Measurements from ENCODE around the gene KIAA0319L. TPM values are rescaled to one million over a fixed set of nuclear protein-coding genes. Genes with fewer than 3 reads are reported as not detected.

KIAA0319L gene
- total RNA-seq, 2 donors from 2014 or later = 53.2 to 66.0 TPM

DNA sequence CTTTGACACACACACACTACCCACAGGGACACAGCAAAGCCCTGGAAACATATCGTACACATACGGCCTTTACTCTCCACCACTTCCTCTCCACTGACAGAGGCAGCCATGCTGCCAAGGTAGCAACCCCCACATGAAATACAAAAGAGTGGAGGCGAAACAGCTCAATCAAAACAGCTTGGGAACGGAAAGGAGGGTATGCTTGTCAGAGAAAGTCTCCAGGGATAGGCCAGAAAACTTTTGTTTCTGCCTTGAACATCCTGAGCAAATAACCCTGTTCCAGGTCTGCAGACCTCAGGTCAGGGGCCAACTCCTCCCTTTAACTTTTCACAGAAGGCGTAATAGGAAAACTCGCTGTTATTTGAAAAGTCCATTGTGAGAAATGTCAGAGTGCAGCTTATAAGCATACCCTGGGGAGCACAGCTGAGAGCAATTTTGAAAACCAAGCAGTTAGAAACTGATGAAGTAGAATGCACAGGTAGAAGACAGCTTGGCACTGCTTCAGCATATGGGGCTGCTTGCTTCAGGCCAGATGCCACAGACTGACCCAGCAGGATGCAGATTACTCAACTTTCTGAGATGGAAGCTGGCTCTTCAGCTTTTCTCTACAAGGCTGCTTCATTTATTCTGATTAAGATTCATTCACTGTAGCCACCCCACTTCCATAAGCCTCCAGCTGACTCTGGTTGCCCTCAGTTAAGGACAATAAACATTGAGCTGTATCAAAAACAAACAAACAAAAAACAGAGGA lies 18.0 kb downstream of the KIAA0319L start:
- Histone ChIP-seq H3K9ac (ENCODE audit: low read depth in 2 of 2, low read length in 2 of 2) (no peak overlapping the region), H3K27me3 (no peaks in the 10 kb centered on the region), H3K9me3 (no peaks in the 10 kb centered on the region), H3K4me1 (no peaks in the 10 kb centered on the region), H3K27ac (peak overlapping the region; percentile 23), H3K36me3 (no peaks in the 10 kb centered on the region), H3K4me3 (no peak overlapping the region)
- no peak for DNase-seq
- intact Hi-C loops (cut with DNase I) = no loop called here
- TF ChIP-seq, protein P1, sequence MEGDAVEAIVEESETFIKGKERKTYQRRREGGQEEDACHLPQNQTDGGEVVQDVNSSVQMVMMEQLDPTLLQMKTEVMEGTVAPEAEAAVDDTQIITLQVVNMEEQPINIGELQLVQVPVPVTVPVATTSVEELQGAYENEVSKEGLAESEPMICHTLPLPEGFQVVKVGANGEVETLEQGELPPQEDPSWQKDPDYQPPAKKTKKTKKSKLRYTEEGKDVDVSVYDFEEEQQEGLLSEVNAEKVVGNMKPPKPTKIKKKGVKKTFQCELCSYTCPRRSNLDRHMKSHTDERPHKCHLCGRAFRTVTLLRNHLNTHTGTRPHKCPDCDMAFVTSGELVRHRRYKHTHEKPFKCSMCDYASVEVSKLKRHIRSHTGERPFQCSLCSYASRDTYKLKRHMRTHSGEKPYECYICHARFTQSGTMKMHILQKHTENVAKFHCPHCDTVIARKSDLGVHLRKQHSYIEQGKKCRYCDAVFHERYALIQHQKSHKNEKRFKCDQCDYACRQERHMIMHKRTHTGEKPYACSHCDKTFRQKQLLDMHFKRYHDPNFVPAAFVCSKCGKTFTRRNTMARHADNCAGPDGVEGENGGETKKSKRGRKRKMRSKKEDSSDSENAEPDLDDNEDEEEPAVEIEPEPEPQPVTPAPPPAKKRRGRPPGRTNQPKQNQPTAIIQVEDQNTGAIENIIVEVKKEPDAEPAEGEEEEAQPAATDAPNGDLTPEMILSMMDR (IDR thresholded peaks at IDR 0.05) = no peak

DNA sequence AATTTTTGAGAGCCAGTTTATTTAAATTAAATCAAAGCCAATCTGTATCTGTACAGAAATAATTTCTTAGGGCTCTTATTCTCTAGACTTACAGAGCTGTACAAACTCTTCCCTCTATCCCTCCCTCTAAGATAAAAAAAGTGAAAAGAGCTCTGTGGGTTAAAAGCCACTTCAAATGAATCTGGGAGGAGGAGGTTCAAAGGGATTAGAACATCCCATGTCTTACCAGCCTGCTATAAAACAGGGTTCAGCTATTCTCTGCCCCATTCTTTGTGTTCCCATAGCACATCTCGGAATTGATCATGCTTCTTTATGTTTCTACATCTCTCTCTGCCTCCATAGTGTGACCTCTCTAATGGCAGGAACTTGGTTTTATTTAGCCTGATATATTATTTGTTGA lies 19.4 kb downstream of the KIAA0319L start:
- Histone ChIP-seq H3K36me3 (no peaks in the 10 kb centered on the region), H3K4me1 (no peaks in the 10 kb centered on the region), H3K4me3 (no peak overlapping the region), H3K27me3 (no peaks in the 10 kb centered on the region), H3K27ac (no peak overlapping the region), H3K9ac (ENCODE audit: low read depth in 2 of 2, low read length in 2 of 2) (no peak overlapping the region), H3K9me3 (no peaks in the 10 kb centered on the region)
- intact Hi-C loops (cut with DNase I) = no loop called here
- DNase-seq = no peak
- TF ChIP-seq, protein P1 (IDR thresholded peaks at IDR 0.05) = no peak

DNA sequence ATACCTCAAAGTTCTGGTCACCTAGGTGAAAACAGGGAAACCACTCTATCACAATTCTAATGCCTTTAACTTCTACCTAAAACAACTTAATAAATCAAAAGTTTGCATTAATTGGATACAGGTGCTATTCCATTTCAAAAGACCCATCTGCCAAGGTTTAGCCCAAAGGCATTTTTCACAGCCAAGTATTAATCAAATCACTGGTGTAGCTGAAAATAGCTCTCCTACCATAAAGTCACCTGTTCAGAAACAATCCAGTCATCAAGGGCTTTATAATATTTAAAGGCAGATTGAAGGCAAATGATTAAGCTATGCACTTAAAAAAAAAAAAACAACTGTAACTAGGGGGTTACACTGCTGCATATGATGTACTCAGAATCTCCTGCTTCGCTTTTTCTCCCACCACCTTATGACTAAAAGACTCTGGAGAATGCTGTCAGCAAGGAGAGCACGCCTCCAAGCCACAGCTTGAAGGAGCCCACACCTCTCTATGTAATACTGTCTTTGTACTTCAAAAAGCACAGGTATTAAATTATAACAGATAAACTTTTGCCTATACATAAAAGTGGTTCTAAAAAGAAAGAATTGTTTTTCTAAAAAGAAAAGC lies 20.5 kb downstream of the KIAA0319L start:
- Histone ChIP-seq H3K4me3 (no peak overlapping the region), H3K4me1 (no peaks in the 10 kb centered on the region), H3K27me3 (no peaks in the 10 kb centered on the region), H3K27ac (no peak overlapping the region), H3K36me3 (no peaks in the 10 kb centered on the region), H3K9me3 (no peaks in the 10 kb centered on the region), H3K9ac (ENCODE audit: low read depth in 2 of 2, low read length in 2 of 2) (no peak overlapping the region)
- TF ChIP-seq, protein P1 (IDR thresholded peaks at IDR 0.05) = no peak
- no peak for DNase-seq
- intact Hi-C loops (cut with DNase I) = no loop called here

DNA sequence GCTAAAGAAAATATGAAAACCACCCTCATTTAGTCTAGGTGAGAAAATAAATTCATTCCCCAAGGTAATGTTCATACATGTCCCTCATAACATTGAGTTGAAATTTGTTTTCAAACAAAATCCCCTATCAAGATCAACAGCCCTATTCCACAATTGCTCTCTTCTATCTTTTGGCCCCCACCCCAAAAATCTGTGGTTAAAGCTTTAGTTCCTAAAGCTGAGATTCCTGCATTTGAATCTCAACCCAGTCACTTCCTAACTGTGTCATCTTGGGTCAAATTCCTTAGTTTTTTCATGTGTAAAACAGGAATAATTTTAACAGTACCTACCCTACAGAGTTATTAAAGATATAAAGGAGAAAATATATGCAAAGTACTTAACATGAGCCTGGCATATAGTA lies 22.0 kb downstream of the KIAA0319L start:
- TF ChIP-seq, protein P1 (IDR thresholded peaks at IDR 0.05) = no peak
- Histone ChIP-seq H3K9me3 (no peaks in the 10 kb centered on the region), H3K27ac (no peak overlapping the region), H3K4me3 (no peak overlapping the region), H3K27me3 (no peaks in the 10 kb centered on the region), H3K9ac (ENCODE audit: low read depth in 2 of 2, low read length in 2 of 2) (no peak overlapping the region), H3K4me1 (no peaks in the 10 kb centered on the region), H3K36me3 (no peaks in the 10 kb centered on the region)
- intact Hi-C loops (cut with DNase I) = no loop called here
- no peak for DNase-seq

DNA sequence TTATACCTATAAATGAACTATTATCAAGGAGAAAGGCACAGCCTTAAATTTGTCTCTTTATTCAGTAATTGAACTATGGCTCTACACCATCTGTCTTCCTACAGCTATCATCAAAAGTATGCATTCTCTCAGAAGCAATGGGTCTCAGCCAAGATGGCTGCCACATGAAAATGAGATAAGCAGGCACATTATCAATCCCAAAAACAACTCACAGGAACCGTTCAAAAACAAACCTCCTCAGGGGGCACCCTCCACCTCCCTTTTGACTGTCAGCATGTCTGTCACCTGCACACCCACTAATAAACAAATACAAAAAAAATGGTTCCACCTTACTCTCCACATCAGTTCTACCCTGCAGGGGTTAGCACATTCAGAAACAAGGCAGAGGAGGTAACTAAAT lies 23.6 kb downstream of the KIAA0319L start:
- intact Hi-C loops (cut with DNase I) = no loop called here
- no peak overlapping the region for H3K27ac ChIP-seq

More for the DNA sequence above, 23.6 kb downstream of the KIAA0319L start:
- no peak for DNase-seq
- H3K36me3 ChIP-seq = no peaks in the 10 kb centered on the region
- no peaks in the 10 kb centered on the region for H3K27me3 ChIP-seq
- H3K9ac ChIP-seq (ENCODE audit: low read depth in 2 of 2, low read length in 2 of 2) = no peak overlapping the region
- no peak overlapping the region for H3K4me3 ChIP-seq
- H3K9me3 ChIP-seq = no peaks in the 10 kb centered on the region
- TF ChIP-seq, protein P1 (IDR thresholded peaks at IDR 0.05) = no peak
- no peaks in the 10 kb centered on the region for H3K4me1 ChIP-seq

Data from colonic mucosa (tissue), 4 donors.